Activated CD8-positive, alpha-beta memory T cell treated with anti-CD3 and anti-CD28 coated beads, Interleukin-2, amount 50 U/mL, for 4 hours (primary cell): ENCODE measurements around the gene VARS2.

ENCODE experiments used
- DNase-seq: peaks from one replicate; pipeline ENCODE4 v3.0.0-alpha.2; 2020

VARS2 gene

GRCh38 chr6:30884521-30885480 is 29.2 kb upstream of the VARS2 start:
- peak; percentile 42 for DNase-seq

GRCh38 chr6:30885481-30885998 is 28.5 kb upstream of the VARS2 start:
- peak; percentile 16 for DNase-seq

GRCh38 chr6:30885999-30886896 is 27.8 kb upstream of the VARS2 start:
- DNase-seq, result peak; percentile 17

GRCh38 chr6:30886897-30887255 is 27.2 kb upstream of the VARS2 start:
- no peak for DNase-seq

- DNase-seq, result no peak
These were observed 25.9 kb upstream of the VARS2 start for GRCh38 chr6:30887901-30888815.

GRCh38 chr6:30888816-30889495 is 25.1 kb upstream of the VARS2 start:
- DNase-seq, result peak; percentile 12

- no peak for DNase-seq
These were observed 24.5 kb upstream of the VARS2 start for GRCh38 chr6:30889496-30889885.

- peak; percentile 7 for DNase-seq
These were observed 24.0 kb upstream of the VARS2 start for GRCh38 chr6:30889921-30890645.

- DNase-seq, result peak; percentile 11
These were observed 23.2 kb upstream of the VARS2 start for GRCh38 chr6:30890646-30891449.

- no peak for DNase-seq
These were observed 22.7 kb upstream of the VARS2 start for GRCh38 chr6:30891450-30891723.

GRCh38 chr6:30891816-30892538 is 22.1 kb upstream of the VARS2 start:
- DNase-seq, result peak; percentile 11

GRCh38 chr6:30893001-30893591 is 20.9 kb upstream of the VARS2 start:
- no peak for DNase-seq

- DNase-seq, result no peak
These were observed 20.4 kb upstream of the VARS2 start for GRCh38 chr6:30893666-30894065.

- DNase-seq, result no peak
These were observed 19.7 kb upstream of the VARS2 start for GRCh38 chr6:30894381-30894780.

- DNase-seq, result no peak
These were observed 19.1 kb upstream of the VARS2 start for GRCh38 chr6:30894935-30895334.

GRCh38 chr6:30895343-30895742 is 18.7 kb upstream of the VARS2 start:
- DNase-seq, result no peak

- no peak for DNase-seq
These were observed 17.5 kb upstream of the VARS2 start for GRCh38 chr6:30896541-30896940.

- DNase-seq, result no peak
These were observed 16.2 kb upstream of the VARS2 start for GRCh38 chr6:30897882-30898281.

GRCh38 chr6:30898750-30899360 is 15.2 kb upstream of the VARS2 start:
- DNase-seq, result no peak
